Measurements from ENCODE around the gene NDUFA12. TPM values are rescaled to one million over a fixed set of nuclear protein-coding genes. Genes with fewer than 3 reads are reported as not detected.

NDUFA12 gene
- total RNA-seq, 4 donors from 2014 or later: 59.6 to 82.3 (median 68.8) TPM

DNA sequence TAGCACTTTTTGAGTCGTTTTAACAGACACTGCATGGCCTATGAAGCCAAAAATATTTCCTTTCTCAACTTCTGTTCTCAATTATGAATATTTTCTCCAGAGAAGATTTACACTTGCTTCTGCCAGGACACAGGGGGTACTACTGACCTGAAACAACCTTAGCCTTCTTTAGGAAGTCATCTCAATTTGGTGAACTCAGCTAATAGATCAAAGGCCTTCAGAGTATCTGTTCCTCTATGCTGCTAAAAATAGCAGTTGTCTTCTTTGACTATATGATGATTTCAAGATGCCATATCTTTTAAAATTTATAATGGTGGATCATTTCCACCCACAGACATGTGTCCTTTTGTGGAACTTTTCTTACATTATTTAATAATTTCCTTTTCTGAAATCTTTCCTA, 14.0 kb upstream of the NDUFA12 start:
- H3K36me3 ChIP-seq: peaks cover 0 to 24% (median 0%) of the 10 kb centered on the region in 3 donors
- no peaks in the 10 kb centered on the region for H3K27me3 ChIP-seq
- DNase-seq (ENCODE audit: low spot score in 2 of 2): no peak
- TF ChIP-seq POLR2A (IDR thresholded peaks at IDR 0.05): no peak
- TF ChIP-seq EP300 (IDR thresholded peaks at IDR 0.05): no peak
- TF ChIP-seq, protein P1, sequence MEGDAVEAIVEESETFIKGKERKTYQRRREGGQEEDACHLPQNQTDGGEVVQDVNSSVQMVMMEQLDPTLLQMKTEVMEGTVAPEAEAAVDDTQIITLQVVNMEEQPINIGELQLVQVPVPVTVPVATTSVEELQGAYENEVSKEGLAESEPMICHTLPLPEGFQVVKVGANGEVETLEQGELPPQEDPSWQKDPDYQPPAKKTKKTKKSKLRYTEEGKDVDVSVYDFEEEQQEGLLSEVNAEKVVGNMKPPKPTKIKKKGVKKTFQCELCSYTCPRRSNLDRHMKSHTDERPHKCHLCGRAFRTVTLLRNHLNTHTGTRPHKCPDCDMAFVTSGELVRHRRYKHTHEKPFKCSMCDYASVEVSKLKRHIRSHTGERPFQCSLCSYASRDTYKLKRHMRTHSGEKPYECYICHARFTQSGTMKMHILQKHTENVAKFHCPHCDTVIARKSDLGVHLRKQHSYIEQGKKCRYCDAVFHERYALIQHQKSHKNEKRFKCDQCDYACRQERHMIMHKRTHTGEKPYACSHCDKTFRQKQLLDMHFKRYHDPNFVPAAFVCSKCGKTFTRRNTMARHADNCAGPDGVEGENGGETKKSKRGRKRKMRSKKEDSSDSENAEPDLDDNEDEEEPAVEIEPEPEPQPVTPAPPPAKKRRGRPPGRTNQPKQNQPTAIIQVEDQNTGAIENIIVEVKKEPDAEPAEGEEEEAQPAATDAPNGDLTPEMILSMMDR (IDR thresholded peaks at IDR 0.05): no peak
- no peaks in the 10 kb centered on the region for H3K9me3 ChIP-seq
- H3K4me3 ChIP-seq: no peak overlapping the region
- 53 to 59% methylated on average over 1 of the region's 1 CpG for WGBS, 2 donors
- no peaks in the 10 kb centered on the region for H3K4me1 ChIP-seq
- no peak overlapping the region for H3K27ac ChIP-seq

DNA sequence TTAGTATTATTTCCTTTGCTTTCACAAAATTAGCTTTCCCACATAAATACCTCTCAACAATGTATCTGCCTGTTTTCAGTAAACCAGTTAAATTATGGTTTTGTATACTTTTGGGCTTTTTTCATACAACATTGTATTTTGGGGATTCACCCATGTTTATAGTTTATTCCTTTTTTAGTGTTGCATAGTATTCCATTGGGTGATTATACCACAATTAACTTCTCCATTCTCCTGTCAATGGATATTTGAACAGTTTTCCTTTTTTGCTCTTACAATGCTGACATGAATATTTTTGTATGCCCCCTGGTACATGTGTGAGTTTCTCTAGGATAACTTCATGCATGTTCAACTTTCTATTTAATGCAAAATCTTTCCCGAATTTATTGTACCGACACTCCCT, 12.6 kb upstream of the NDUFA12 start:
- DNase-seq (ENCODE audit: low spot score in 2 of 2): no peak
- Histone ChIP-seq H3K27ac (no peak overlapping the region), H3K4me1 (no peaks in the 10 kb centered on the region), H3K36me3 (peaks cover 0 to 11% (median 0%) of the 10 kb centered on the region in 3 donors), H3K4me3 (no peak overlapping the region), H3K9me3 (no peaks in the 10 kb centered on the region), H3K27me3 (no peaks in the 10 kb centered on the region)
- TF ChIP-seq EP300 (IDR thresholded peaks at IDR 0.05): no peak
- TF ChIP-seq POLR2A (IDR thresholded peaks at IDR 0.05): no peak
- TF ChIP-seq, protein P1 (IDR thresholded peaks at IDR 0.05): no peak
- 100% methylated on average over 2 of the region's 2 CpGs for WGBS, 2 donors

DNA sequence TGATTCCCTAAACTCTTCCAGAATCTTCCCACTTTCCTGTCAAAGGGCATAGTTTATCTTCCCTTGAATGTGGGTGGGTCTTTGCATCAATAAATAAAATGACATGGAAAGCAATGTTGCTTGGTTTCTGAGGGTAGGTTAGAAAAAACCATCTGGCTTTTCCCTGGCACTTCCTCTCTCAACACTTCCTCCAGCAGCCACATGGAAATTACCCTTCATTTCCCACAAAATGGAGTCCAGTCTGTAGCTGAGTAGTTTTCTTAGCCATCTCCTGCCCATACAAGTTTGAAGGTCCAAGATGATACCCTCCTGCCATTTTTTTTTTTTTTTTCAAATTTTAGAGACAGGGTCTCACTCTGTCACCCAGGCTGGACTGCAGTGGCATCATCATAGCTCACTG, 11.1 kb upstream of the NDUFA12 start:
- Histone ChIP-seq H3K27ac (no peak overlapping the region), H3K9me3 (no peaks in the 10 kb centered on the region), H3K4me3 (no peak overlapping the region), H3K27me3 (no peaks in the 10 kb centered on the region), H3K36me3 (peaks cover 0 to 3% (median 0%) of the 10 kb centered on the region in 3 donors), H3K4me1 (no peaks in the 10 kb centered on the region)
- no peak for DNase-seq (ENCODE audit: low spot score in 2 of 2)
- TF ChIP-seq, protein P1 (IDR thresholded peaks at IDR 0.05): no peak
- TF ChIP-seq POLR2A (IDR thresholded peaks at IDR 0.05) (no peak), EP300 (IDR thresholded peaks at IDR 0.05) (no peak)

DNA sequence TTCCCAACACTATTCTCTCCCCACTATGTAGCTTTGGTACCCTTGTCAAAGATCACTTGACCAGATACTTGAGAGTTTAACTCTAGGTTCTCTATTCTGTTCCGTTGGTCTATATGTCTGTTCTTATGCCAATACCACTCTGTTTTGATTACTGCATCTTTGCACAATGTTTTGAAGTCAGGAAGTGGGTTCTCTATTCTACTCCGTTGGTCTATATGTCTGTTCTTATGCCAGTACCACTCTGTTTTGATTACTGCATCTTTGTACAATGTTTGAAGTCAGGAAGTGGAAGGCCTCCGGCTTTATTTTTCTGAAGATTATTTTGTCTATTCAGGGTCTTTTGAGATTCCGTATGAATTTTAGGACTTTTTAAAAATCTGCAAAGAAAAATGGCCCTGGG, 2.7 kb upstream of the NDUFA12 start:
- H3K27ac ChIP-seq: no peak overlapping the region
- no peaks in the 10 kb centered on the region for H3K27me3 ChIP-seq
- H3K4me3 ChIP-seq: no peak overlapping the region
- H3K4me1 ChIP-seq: peaks cover 0 to 20% (median 0%) of the 10 kb centered on the region in 4 donors
- WGBS, 2 donors: 90 to 91% methylated on average over 4 of the region's 4 CpGs
- no peak for TF ChIP-seq POLR2A (IDR thresholded peaks at IDR 0.05)
- TF ChIP-seq EP300 (IDR thresholded peaks at IDR 0.05): no peak
- TF ChIP-seq, protein P1 (IDR thresholded peaks at IDR 0.05): no peak
- H3K9me3 ChIP-seq: peaks cover 0 to 24% (median 3%) of the 10 kb centered on the region in 4 donors
- DNase-seq (ENCODE audit: low spot score in 2 of 2): no peak
- peaks cover 0 to 8% (median 0%) of the 10 kb centered on the region in 3 donors for H3K36me3 ChIP-seq

DNA sequence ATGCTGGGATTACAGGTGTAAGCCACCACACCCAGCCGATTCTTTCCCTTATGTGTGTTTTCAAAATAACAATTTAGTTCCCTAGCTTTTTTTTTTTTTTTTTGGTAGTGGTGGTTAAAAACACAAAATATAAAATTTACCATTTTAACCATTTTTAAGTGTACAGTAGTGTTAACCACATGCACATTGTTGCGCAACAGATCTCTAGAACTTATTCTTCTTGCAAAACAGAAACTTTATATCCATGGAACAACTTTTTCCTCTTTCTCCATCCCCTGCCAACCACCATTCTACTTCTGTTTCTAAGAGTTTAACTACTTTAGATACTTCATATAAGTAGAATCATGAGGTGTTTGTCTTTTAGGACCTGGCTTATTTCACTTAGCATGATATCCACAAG, 1.1 kb upstream of the NDUFA12 start:
- TF ChIP-seq POLR2A (IDR thresholded peaks at IDR 0.05): no peak
- TF ChIP-seq, protein P1 (IDR thresholded peaks at IDR 0.05): no peak
- no peak for TF ChIP-seq EP300 (IDR thresholded peaks at IDR 0.05)
- peak in 1 of 2 donors; percentile 38 for DNase-seq (ENCODE audit: low spot score in 2 of 2)
- 90 to 92% methylated on average over 2 of the region's 2 CpGs for WGBS, 2 donors
- no peak overlapping the region for H3K4me3 ChIP-seq
- peaks cover 0 to 35% (median 0%) of the 10 kb centered on the region in 4 donors for H3K4me1 ChIP-seq
- H3K27me3 ChIP-seq: no peaks in the 10 kb centered on the region
- no peak overlapping the region for H3K27ac ChIP-seq
- peaks cover 0 to 24% (median 3%) of the 10 kb centered on the region in 4 donors for H3K9me3 ChIP-seq
- peaks cover 0 to 24% (median 0%) of the 10 kb centered on the region in 3 donors for H3K36me3 ChIP-seq

Measured in tibial nerve (tissue), 4 donors.